NCI-H2227 treated with DMSO at 0.1 percent for 48 hours (cell line): ENCODE results near the gene RNF5.
A peak's percentile ranks its signal among the peaks of the same experiment; 100 is the strongest.
"Not testable (repeated sequence)": the region's sequence is repeated elsewhere in the genome, so short reads cannot be mapped to it uniquely, and the experiment has no call there.

Experiments
- DNase-seq: peaks from one replicate; lab custom pipeline; 2025; lab: John Stamatoyannopoulos, UW

Gene RNF5, protein sequence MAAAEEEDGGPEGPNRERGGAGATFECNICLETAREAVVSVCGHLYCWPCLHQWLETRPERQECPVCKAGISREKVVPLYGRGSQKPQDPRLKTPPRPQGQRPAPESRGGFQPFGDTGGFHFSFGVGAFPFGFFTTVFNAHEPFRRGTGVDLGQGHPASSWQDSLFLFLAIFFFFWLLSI

GRCh38 chr6:32177788-32178546, at the start of gene RNF5:
Gene RNF5, plus strand, starts transcription at chr6:32178405. Its CDS starts 107 bp downstream, at chr6:32178512.
- DNase-seq = peak; percentile 100

DNA sequence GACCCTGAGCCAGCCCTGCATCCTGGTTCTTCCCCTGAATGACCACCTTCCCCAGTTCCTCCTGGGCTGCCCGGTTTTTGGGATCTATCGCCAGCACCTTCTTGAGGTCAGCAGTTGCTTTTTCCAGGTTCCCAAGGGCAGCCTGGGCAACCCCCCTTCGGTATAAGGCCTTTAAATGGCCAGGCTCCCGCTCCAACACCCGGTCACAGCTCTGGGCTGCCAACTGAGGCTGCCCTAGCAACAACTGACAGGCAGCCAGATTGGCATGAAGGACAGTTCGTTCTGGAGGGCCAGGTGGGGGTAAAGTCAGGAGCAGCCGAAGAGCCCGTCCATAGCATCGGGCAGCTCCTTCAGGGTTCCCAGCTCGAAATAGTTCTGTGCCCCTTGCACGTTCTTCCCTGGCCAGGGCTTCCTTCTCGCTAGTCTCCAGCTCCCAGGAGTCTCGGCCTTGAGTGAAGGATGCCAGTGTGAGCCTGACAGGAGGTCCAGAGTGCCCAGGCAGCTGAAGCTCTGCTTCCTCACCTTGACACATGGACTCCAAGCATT, 49.4 kb upstream of the RNF5 start:
- DNase-seq = no peak

- DNase-seq = peak; percentile 71
Observed at GRCh38 chr6:32129297-32130088, 48.7 kb upstream of the RNF5 start.

DNA sequence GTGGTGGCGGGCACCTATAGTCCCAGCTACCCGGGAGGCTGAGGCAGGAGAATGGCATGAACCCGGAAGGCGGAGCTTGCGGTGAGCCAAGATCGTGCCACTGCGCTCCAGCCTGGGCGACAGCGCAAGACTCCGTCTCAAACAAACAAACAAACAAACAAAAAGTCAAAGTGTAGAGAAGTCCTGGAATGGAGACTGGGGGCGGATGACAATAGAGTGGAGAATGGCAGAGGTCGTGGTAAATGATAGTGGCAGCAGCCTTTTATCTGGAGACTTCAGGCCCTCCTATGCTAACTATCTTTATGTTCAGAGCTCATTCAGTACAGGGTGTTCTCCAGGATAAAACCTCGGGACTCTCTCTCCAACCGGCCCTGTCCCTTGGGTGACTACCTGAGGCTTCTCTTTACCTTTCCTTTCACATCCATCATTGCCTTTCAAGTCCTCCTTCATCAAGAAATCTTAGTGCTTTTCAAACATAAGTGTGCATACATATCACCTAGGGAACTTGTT, 46.7 kb upstream of the RNF5 start:
- DNase-seq = no peak

GRCh38 chr6:32132110-32132509, 46.1 kb upstream of the RNF5 start:
- DNase-seq = no peak

GRCh38 chr6:32133786-32134185, 44.4 kb upstream of the RNF5 start:
- DNase-seq = no peak

GRCh38 chr6:32137454-32137853, 40.8 kb upstream of the RNF5 start:
- DNase-seq = no peak

DNA sequence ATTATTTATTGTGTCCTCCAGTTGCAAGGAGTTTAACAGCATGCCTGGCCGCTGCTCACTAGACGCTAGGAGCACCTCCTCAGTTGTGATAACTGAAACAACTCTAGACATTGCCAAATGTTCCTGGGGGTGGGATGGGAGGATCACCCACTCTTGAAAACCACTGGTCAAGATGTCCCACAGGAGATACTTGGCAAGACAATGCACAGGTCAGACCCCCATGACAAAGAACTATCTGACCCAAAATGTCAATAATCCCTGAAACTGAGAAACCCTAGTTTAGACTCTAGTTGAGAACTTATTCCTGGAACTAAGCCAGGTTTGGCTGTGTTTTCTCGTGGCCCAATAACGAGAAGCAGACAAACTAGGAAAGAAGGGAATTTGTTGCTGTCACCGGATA, 38.6 kb upstream of the RNF5 start:
- DNase-seq = no peak

- DNase-seq = no peak
Observed at GRCh38 chr6:32140420-32141046, 37.7 kb upstream of the RNF5 start.

- not testable (repeated sequence) for DNase-seq
Observed at GRCh38 chr6:32144238-32144637, 34.0 kb upstream of the RNF5 start.

GRCh38 chr6:32146287-32146686, 31.9 kb upstream of the RNF5 start:
- no peak for DNase-seq

GRCh38 chr6:32146687-32147086, 31.5 kb upstream of the RNF5 start:
- DNase-seq = no peak

DNA sequence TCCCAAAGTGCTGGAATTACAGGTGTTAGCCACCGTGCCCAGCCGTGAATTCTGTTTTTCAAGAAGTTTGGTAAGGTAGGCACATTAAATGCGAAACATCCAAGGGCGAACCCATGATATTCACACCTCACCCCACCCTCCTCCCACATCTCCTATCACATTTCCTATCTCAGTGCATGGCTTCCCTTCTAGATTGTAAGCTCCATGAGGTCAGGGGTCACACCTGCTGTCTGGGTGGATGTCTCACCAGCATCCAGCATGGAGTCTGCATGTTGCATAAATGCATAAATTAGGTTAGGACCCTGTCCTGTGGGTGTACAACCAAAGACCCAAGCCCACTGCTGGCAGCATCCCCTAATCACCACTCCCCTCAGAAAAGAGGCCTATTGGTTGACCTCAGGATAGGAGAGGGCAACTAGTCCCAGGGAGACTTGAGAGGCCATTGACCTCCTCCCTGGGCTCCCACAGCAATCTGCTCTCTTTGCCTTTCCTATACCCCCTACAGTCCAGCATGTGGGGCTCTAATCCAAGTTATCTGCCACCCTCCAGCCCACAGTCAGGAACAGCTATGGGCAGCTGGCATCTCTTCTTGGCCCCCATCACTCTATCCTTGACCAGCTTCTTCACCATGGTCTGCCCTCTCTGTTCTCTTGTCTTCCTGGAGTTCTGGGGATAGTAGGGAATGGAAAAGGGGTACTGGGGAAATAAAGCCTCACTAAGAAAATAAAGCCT, 30.6 kb upstream of the RNF5 start:
- no peak for DNase-seq

DNA sequence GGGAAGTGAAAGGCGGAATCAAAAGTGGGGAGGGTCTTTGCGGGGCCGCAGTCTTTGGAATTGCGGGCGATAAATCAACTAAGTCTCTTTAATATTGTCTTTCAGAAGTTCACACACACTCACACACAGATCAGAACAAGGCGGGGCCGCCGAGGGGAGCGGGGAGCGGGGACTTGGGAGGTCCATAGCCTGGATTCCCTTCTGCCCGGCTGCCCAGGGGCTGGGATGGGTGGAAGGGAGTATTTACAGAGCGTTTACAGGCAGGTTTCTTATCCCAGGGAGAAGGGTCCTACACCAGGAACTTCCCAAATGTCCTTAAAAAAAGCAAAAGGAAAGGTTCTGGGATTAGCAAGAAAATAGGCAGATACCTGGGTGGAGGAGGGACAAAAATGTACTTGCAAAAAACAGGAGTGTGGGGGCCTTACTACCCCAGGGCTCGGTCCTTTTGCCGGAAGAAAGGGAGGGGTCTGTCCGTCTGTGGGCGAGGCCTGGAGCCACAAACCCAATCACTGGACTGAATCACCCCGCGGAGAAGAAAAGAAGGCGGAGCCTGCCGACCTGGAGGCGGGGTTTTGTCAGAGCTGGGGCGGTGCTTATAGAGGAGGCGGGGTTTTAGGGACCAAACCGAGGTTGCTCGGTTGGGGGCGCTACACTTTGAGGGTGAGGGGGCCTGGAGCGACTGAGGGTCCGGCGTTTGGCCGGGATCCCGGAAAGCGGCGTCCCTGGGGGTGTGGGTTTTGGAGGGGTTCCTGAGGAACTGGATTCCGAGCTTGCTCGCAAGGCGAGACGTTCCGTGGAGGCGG, 29.7 kb upstream of the RNF5 start:
- DNase-seq = no peak

- no peak for DNase-seq
Observed at GRCh38 chr6:32149092-32149755, 29.0 kb upstream of the RNF5 start.

DNA sequence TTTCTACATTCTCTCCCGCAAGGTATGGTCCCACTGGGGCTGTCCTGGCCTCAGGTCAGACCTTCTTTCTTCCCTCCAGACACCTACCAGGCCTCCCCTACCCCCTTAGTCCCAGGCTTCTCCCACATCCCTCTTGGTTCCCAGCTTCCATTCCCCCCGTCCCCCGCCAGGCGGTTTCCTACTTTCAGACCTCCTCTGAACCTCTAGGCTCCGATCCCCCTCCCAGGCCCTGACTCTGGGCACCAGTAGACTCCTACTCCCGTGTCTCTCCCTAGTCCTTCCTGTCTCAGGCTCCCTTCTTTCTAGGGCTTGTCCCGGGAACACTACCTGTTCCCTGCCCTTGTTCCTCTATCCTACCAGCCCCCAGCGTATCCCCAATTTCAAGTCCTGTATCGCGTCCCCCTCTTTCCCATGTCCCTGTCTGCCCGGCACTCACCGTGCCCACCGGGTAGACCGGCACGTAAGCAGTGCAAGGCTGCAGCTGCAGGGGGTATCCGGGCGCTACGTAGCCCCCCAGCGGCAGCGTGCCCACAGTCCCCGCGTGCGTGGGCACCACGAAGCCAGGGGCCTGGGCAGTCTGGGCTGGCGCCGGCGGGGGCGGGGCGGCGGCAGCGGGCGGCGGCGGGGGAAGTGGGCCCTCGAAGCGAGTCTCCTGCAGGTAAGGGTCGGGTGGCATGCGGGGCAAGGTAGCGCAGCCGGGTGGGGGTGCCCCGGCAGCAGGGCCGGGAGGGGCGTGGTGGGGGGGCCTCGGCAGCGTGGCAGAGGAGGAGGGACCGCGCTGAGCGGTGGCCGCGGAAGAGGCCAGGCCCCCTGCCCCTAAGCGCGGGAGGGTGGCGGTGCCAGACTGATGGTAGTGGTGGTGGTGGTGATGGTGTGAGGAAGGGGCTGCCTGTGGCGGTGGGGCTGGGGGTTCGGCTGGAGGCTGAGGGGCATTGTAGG, 28.0 kb upstream of the RNF5 start:
- DNase-seq = no peak

DNA sequence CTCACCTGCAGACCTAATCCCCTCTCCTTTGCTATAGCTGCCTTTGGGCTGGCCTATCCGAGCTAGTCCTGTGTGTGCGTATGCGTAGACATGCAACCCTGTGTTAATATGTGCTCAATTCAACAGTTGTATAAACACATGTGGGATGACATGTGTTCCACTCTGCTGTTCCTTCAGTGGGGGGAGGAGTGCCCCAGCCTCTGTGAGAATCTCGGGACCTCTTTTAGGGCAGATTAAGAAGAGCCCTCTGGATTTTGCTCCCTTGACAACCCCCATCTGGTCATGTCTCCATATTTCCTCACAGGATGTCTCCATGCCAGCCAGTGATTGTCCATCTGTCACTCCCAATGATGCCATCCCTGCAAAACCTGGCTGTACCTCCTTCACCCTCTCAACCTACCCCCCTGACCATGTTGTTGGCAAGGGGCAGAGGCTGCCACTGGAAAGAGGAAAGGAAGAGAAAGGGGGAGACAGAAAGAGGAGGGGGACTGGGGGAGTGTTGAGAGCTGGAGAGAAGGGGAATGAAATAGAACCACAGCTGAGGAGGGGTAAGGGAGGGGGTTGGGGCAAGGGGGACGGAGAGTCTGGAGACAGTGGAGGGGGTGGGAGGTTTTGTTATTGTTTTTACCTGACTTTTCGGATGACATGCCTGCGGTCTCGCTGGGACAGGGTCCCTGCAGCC, 26.9 kb upstream of the RNF5 start:
- DNase-seq = no peak
